ENCODE measurements around the gene ZNF689. TPM values are rescaled to one million over a fixed set of nuclear protein-coding genes. Genes with fewer than 3 reads are reported as not detected.

Gene ZNF689
- polyA plus RNA-seq, 1 donor from 2014 or later = 10.6 TPM

DNA sequence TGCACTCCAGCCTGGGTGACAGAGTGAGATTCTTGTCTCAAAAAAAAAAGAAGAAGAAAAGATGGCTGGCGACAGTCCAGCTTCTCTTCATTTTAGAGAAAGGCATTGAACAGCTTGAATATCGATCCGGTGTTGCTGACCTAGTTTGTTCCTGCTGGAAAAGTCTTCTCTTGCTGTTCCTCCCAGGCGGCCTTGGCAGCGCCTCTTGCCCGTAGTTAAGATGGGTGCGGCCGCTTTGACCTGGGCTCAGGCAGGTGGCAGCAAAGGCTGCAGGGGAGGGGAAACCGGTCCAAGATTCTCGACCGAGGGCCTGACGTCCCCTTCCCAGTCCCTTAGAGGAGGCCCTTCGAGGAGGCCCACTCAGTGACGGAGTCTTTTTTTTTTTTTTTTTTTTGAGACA is 48.2 kb downstream of the ZNF689 start:
- TF ChIP-seq MXI1 (conservative IDR thresholded peaks at IDR 0.05; ENCODE audit: poor library complexity, severe bottlenecking) = no peak
- TF ChIP-seq POLR2AphosphoS5 (IDR thresholded peaks at IDR 0.05) = no peak
- TF ChIP-seq, protein P1, sequence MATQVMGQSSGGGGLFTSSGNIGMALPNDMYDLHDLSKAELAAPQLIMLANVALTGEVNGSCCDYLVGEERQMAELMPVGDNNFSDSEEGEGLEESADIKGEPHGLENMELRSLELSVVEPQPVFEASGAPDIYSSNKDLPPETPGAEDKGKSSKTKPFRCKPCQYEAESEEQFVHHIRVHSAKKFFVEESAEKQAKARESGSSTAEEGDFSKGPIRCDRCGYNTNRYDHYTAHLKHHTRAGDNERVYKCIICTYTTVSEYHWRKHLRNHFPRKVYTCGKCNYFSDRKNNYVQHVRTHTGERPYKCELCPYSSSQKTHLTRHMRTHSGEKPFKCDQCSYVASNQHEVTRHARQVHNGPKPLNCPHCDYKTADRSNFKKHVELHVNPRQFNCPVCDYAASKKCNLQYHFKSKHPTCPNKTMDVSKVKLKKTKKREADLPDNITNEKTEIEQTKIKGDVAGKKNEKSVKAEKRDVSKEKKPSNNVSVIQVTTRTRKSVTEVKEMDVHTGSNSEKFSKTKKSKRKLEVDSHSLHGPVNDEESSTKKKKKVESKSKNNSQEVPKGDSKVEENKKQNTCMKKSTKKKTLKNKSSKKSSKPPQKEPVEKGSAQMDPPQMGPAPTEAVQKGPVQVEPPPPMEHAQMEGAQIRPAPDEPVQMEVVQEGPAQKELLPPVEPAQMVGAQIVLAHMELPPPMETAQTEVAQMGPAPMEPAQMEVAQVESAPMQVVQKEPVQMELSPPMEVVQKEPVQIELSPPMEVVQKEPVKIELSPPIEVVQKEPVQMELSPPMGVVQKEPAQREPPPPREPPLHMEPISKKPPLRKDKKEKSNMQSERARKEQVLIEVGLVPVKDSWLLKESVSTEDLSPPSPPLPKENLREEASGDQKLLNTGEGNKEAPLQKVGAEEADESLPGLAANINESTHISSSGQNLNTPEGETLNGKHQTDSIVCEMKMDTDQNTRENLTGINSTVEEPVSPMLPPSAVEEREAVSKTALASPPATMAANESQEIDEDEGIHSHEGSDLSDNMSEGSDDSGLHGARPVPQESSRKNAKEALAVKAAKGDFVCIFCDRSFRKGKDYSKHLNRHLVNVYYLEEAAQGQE (IDR thresholded peaks at IDR 0.05; ENCODE audit: borderline replicate concordance) = no peak
- no peak for TF ChIP-seq SMC3 (conservative IDR thresholded peaks at IDR 0.05; ENCODE audit: poor library complexity)
- H3K27ac ChIP-seq (ENCODE audit: low read length) = no peak overlapping the region
- H2AFZ ChIP-seq (ENCODE audit: low read depth, low read length) = no peak overlapping the region

DNA sequence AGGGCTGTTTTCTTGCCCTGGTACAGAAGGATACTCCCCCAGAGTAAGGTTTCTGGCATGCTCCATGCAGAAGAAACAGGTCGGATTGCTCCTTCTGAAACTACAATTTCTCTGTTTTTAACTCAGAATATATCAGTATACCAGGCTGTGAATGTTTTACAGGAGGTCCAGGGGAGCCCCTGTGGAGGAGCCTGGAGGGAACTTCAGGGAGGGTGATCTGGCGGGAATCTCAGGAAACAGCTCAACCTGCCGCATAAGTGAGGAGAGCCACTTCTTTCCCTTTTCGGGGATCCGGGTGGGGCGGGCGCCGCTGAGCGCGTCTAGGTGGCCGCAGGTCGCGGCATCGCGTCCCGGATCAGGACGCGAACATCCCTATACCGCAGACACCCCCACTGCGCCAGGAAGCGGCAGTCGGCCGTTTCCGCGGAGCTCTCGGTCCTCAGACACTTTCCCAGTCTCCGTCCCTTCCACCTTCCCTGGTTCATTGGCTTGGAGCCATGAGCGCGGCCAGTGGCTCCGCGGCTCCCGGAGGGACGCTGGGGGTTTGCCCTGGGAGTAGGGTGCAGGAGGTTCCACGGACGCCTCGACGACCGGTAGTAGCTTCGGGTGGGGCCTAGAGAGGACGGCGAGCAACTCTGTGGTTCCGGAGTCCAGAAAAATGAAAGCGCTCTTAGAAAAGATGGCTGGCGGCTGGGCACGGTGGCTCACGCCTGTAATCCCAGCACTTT is 48.9 kb downstream of the ZNF689 start:
- H2AFZ ChIP-seq (ENCODE audit: low read depth, low read length) = no peak overlapping the region
- no peaks in the 10 kb centered on the region for H3K9me2 ChIP-seq (ENCODE audit: insufficient read depth, low read length)
- no peak overlapping the region for H3K27ac ChIP-seq (ENCODE audit: low read length)
- no peaks in the 10 kb centered on the region for H3K9me3 ChIP-seq (ENCODE audit: low read length)
- H4K20me1 ChIP-seq (ENCODE audit: insufficient read depth) = no peaks in the 10 kb centered on the region
- TF ChIP-seq EZH2 (IDR thresholded peaks at IDR 0.05; ENCODE audit: borderline replicate concordance, insufficient read depth, low read length, poor library complexity, severe bottlenecking) = no peak
- no peak overlapping the region for H3K4me3 ChIP-seq (ENCODE audit: low read length)
- no peaks in the 10 kb centered on the region for H3K36me3 ChIP-seq (ENCODE audit: insufficient read depth, low read length)
- no peak overlapping the region for H3K4me2 ChIP-seq (ENCODE audit: low read length)
- no peak overlapping the region for H3K9ac ChIP-seq (ENCODE audit: low read length)
- H3K27me3 ChIP-seq (ENCODE audit: insufficient read depth, low read depth, low read length) = no peaks in the 10 kb centered on the region
- H3F3A ChIP-seq (ENCODE audit: insufficient read depth, low read length, poor library complexity, severe bottlenecking) = no peaks in the 10 kb centered on the region
- H3K79me2 ChIP-seq (replicated peaks; ENCODE audit: insufficient read depth, low read length) = peaks cover 4% of the 10 kb centered on the region

More for the DNA sequence above, 48.2 kb downstream of the ZNF689 start:
- Histone ChIP-seq H3K9me3 (ENCODE audit: low read length) (no peaks in the 10 kb centered on the region), H3K36me3 (ENCODE audit: insufficient read depth, low read length) (no peaks in the 10 kb centered on the region), H4K20me1 (ENCODE audit: insufficient read depth) (no peaks in the 10 kb centered on the region), H3K4me3 (ENCODE audit: low read length) (no peak overlapping the region), H3K79me2 (replicated peaks; ENCODE audit: insufficient read depth, low read length) (no peaks in the 10 kb centered on the region), H3K9ac (ENCODE audit: low read length) (no peak overlapping the region), H3K27me3 (ENCODE audit: insufficient read depth, low read depth, low read length) (no peaks in the 10 kb centered on the region), H3F3A (ENCODE audit: insufficient read depth, low read length, poor library complexity, severe bottlenecking) (no peaks in the 10 kb centered on the region), H3K4me2 (ENCODE audit: low read length) (no peak overlapping the region), H3K9me2 (ENCODE audit: insufficient read depth, low read length) (no peaks in the 10 kb centered on the region)

DNA sequence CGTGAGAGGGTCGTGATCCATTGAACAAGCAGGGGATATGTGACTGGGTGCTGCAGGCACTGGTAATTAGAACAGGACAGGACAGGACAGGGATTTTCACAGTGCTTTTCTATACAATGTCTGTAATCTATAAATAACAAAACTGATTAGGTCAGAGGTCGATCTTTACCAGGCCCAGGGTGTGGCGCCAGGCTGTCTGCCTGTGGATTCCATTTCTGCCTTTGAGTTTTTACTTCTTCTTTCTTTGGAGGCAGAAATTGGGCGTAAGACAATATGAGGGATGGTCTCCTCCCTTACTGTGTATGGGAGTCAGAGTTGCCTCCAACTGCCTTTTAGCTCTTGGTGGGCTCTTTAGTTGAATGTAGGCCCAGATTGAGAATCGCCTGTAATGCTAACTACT is 50.5 kb downstream of the ZNF689 start:
- no peak overlapping the region for H3K27ac ChIP-seq (ENCODE audit: low read length)
- no peaks in the 10 kb centered on the region for H4K20me1 ChIP-seq (ENCODE audit: insufficient read depth)
- no peak overlapping the region for H3K4me3 ChIP-seq (ENCODE audit: low read length)
- no peaks in the 10 kb centered on the region for H3F3A ChIP-seq (ENCODE audit: insufficient read depth, low read length, poor library complexity, severe bottlenecking)
- peaks cover 7% of the 10 kb centered on the region for H3K79me2 ChIP-seq (replicated peaks; ENCODE audit: insufficient read depth, low read length)
- H3K36me3 ChIP-seq (ENCODE audit: insufficient read depth, low read length) = no peaks in the 10 kb centered on the region
- no peak overlapping the region for H3K9ac ChIP-seq (ENCODE audit: low read length)
- no peak overlapping the region for H2AFZ ChIP-seq (ENCODE audit: low read depth, low read length)
- TF ChIP-seq EZH2 (IDR thresholded peaks at IDR 0.05; ENCODE audit: borderline replicate concordance, insufficient read depth, low read length, poor library complexity, severe bottlenecking) (no peak), RAD21 (conservative IDR thresholded peaks at IDR 0.05) (no peak), EP300 (conservative IDR thresholded peaks at IDR 0.05; ENCODE audit: poor library complexity, severe bottlenecking) (no peak), SMC3 (conservative IDR thresholded peaks at IDR 0.05; ENCODE audit: poor library complexity) (no peak), MXI1 (conservative IDR thresholded peaks at IDR 0.05; ENCODE audit: poor library complexity, severe bottlenecking) (no peak), TAF1 (IDR thresholded peaks at IDR 0.05; ENCODE audit: low read depth) (no peak), POLR2AphosphoS5 (IDR thresholded peaks at IDR 0.05) (no peak), CTCF (IDR thresholded peaks at IDR 0.05; ENCODE audit: poor library complexity, severe bottlenecking) (no peak)
- TF ChIP-seq, protein P1 (IDR thresholded peaks at IDR 0.05; ENCODE audit: borderline replicate concordance) = no peak
- H3K27me3 ChIP-seq (ENCODE audit: insufficient read depth, low read depth, low read length) = no peaks in the 10 kb centered on the region
- no peaks in the 10 kb centered on the region for H3K9me3 ChIP-seq (ENCODE audit: low read length)
- no peaks in the 10 kb centered on the region for H3K9me2 ChIP-seq (ENCODE audit: insufficient read depth, low read length)
- H3K4me2 ChIP-seq (ENCODE audit: low read length) = no peak overlapping the region
